ENCODE data around the gene HBP1. TPM values are rescaled to one million over a fixed set of nuclear protein-coding genes. Genes with fewer than 3 reads are reported as not detected.

The HBP1 gene
- total RNA-seq, 1 donor from 2014 or later, result 84.6 TPM

DNA sequence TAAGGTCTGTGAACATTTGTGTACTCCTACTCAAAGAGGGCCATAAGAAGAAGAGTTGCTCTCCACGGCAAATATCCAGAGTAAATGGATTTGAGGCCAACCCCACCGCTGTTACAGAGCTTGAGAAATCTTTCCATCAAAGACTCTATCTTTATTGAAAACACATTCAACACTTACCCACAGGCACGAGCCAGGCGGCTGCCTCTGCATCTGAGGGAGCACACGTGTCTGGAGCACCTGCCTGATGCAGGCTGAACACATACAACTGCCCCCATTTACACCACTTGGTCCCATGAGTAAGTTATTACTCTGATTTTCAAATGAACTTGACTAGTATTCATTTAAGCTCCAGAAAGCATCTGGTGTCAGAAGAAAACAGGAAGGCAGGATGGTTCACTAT is 38.7 kb downstream of the HBP1 start:
- no peaks in the 10 kb centered on the region for H3K27me3 Mint-ChIP-seq (ENCODE audit: unreplicated experiment)
- H3K4me1 Mint-ChIP-seq (ENCODE audit: unreplicated experiment), result peaks cover 36% of the 10 kb centered on the region
- no peak for TF ChIP-seq CTCF (IDR thresholded peaks at IDR 0.05)
- H3K36me3 Mint-ChIP-seq (ENCODE audit: unreplicated experiment), result peaks cover 46% of the 10 kb centered on the region
- H3K4me3 Mint-ChIP-seq (ENCODE audit: unreplicated experiment), result no peak overlapping the region
- no peaks in the 10 kb centered on the region for H3K9me3 Mint-ChIP-seq (ENCODE audit: unreplicated experiment)
- no peak for DNase-seq (ENCODE audit: extremely low spot score, unreplicated experiment)
- H3K27ac Mint-ChIP-seq (ENCODE audit: unreplicated experiment), result peak overlapping the region; percentile 94

- DNase-seq (ENCODE audit: extremely low spot score, unreplicated experiment), result no peak
- H3K27me3 Mint-ChIP-seq (ENCODE audit: unreplicated experiment), result no peaks in the 10 kb centered on the region
These were observed 39.3 kb downstream of the HBP1 start for GRCh38 chr7:107208024-107208521.

GRCh38 chr7:107208563-107208962 is 39.8 kb downstream of the HBP1 start:
- Mint-ChIP-seq H3K27ac (ENCODE audit: unreplicated experiment) (peak overlapping the region; percentile 94), H3K9me3 (ENCODE audit: unreplicated experiment) (peaks cover 5% of the 10 kb centered on the region), H3K36me3 (ENCODE audit: unreplicated experiment) (peaks cover 38% of the 10 kb centered on the region), H3K4me1 (ENCODE audit: unreplicated experiment) (peaks cover 36% of the 10 kb centered on the region), H3K4me3 (ENCODE audit: unreplicated experiment) (no peak overlapping the region), H3K27me3 (ENCODE audit: unreplicated experiment) (no peaks in the 10 kb centered on the region)
- no peak for DNase-seq (ENCODE audit: extremely low spot score, unreplicated experiment)
- TF ChIP-seq CTCF (IDR thresholded peaks at IDR 0.05), result no peak

More at GRCh38 chr7:107208024-107208521, 39.3 kb downstream of the HBP1 start:
- H3K36me3 Mint-ChIP-seq (ENCODE audit: unreplicated experiment), result peaks cover 42% of the 10 kb centered on the region
- peak overlapping the region; percentile 94 for H3K27ac Mint-ChIP-seq (ENCODE audit: unreplicated experiment)
- no peak for TF ChIP-seq CTCF (IDR thresholded peaks at IDR 0.05)
- peaks cover 36% of the 10 kb centered on the region for H3K4me1 Mint-ChIP-seq (ENCODE audit: unreplicated experiment)
- H3K4me3 Mint-ChIP-seq (ENCODE audit: unreplicated experiment), result no peak overlapping the region
- peaks cover under 1% of the 10 kb centered on the region for H3K9me3 Mint-ChIP-seq (ENCODE audit: unreplicated experiment)

DNA sequence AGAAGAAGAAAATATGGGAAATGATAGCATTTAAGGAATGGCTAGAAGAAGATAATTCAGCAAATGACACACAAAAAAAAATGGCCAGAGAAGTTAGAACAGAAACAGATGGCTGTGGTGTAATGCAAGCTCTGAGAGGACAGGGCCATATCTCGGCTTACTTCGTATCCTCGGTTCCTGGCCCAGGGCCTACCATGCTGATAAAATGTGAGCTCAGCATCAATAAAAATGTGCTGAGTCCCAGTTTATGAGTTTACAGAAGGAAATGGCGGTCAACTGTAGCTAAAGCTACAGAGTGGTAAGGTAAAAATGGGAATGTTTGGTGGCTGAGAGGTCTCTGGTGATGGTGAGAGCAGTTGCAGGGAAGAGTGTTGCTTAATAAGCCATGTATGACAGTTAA is 40.8 kb downstream of the HBP1 start:
- H3K4me1 Mint-ChIP-seq (ENCODE audit: unreplicated experiment), result peaks cover 36% of the 10 kb centered on the region
- H3K27me3 Mint-ChIP-seq (ENCODE audit: unreplicated experiment), result no peaks in the 10 kb centered on the region
- no peak overlapping the region for H3K4me3 Mint-ChIP-seq (ENCODE audit: unreplicated experiment)
- peaks cover 32% of the 10 kb centered on the region for H3K36me3 Mint-ChIP-seq (ENCODE audit: unreplicated experiment)
- peaks cover 10% of the 10 kb centered on the region for H3K9me3 Mint-ChIP-seq (ENCODE audit: unreplicated experiment)
- no peak for DNase-seq (ENCODE audit: extremely low spot score, unreplicated experiment)
- no peak for TF ChIP-seq CTCF (IDR thresholded peaks at IDR 0.05)
- H3K27ac Mint-ChIP-seq (ENCODE audit: unreplicated experiment), result peak overlapping the region; percentile 56

- Mint-ChIP-seq H3K27ac (ENCODE audit: unreplicated experiment) (no peak overlapping the region), H3K4me1 (ENCODE audit: unreplicated experiment) (peaks cover 36% of the 10 kb centered on the region), H3K9me3 (ENCODE audit: unreplicated experiment) (peaks cover 10% of the 10 kb centered on the region), H3K4me3 (ENCODE audit: unreplicated experiment) (no peak overlapping the region), H3K27me3 (ENCODE audit: unreplicated experiment) (no peaks in the 10 kb centered on the region), H3K36me3 (ENCODE audit: unreplicated experiment) (peaks cover 27% of the 10 kb centered on the region)
- TF ChIP-seq CTCF (IDR thresholded peaks at IDR 0.05), result no peak
- DNase-seq (ENCODE audit: extremely low spot score, unreplicated experiment), result no peak
These were observed 41.6 kb downstream of the HBP1 start for GRCh38 chr7:107210400-107210799.
